Measurements from ENCODE around the gene CLDN9. TPM values are rescaled to one million over a fixed set of nuclear protein-coding genes. Genes with fewer than 3 reads are reported as not detected.

The CLDN9 gene
- total and polyA plus RNA-seq, 9 of the 15 experiments (the other 6 are each of a cell fraction or from before 2014, with no cell fraction given), result 0.12 to 0.44 (median 0.22) TPM; not detected in 4

DNA sequence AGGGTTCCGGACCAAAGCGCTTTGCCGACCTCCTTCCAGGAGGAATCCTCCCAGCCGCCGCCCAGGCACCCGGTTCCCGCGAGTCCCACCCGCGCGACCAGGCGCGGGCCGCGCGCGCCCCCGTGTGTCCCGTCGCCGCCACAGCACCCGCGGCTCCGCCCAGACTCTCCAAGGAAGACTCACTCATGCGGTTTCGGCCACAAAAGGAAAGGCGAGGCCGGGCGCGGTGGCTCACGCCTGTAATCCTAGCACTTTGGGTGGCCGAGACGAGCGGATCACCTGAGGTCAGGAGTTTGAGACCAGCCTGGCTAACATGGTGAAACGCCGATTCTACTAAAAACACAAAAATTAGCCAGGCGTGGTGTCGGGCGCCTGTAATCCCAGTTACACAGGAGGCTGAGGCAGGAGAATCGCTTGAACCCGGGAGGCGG is 29.0 kb upstream of the CLDN9 start (continued):
- TF ChIP-seq, protein P1, sequence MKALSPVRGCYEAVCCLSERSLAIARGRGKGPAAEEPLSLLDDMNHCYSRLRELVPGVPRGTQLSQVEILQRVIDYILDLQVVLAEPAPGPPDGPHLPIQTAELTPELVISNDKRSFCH (CRISPR knock-in tag; IDR thresholded peaks at IDR 0.05), result no peak
- TF ChIP-seq, protein P1 (tag; IDR thresholded peaks at IDR 0.05), result peak; percentile 29; the same call in 1 of the 2 replicates
- TF ChIP-seq MEF2D (tag; conservative IDR thresholded peaks at IDR 0.05; ENCODE audit: low read depth) (no peak), NR4A1 (CRISPR knock-in tag; IDR thresholded peaks at IDR 0.05) (no peak), NR4A1 (tag; IDR thresholded peaks at IDR 0.05) (0 out of 2 replicates have a peak, but pooled peaks have one; percentile 31), ZC3H4 (CRISPR knock-in tag; IDR thresholded peaks at IDR 0.05; ENCODE audit: borderline replicate concordance) (no peak), NFE2L1 (tag; IDR thresholded peaks at IDR 0.05; ENCODE audit: borderline replicate concordance, low read depth) (no peak), KLF1 (tag; IDR thresholded peaks at IDR 0.05) (no peak), NUFIP1 (IDR thresholded peaks at IDR 0.05; ENCODE audit: partially characterized antibody) (no peak), CBX5 (IDR thresholded peaks at IDR 0.05; ENCODE audit: borderline replicate concordance, low read depth) (no peak), PHF8 (IDR thresholded peaks at IDR 0.05; ENCODE audit: borderline replicate concordance, low read length) (no peak), BCL6 (CRISPR knock-in tag; IDR thresholded peaks at IDR 0.05) (no peak), SRSF9 (IDR thresholded peaks at IDR 0.05; ENCODE audit: borderline replicate concordance, low read depth, low read length) (no peak), STAT5A (IDR thresholded peaks at IDR 0.05; ENCODE audit: borderline replicate concordance, low read length) (no peak), LCOR (CRISPR knock-in tag; IDR thresholded peaks at IDR 0.05) (no peak), PPARD (CRISPR knock-in tag; IDR thresholded peaks at IDR 0.05) (no peak), HSF4 (CRISPR knock-in tag; IDR thresholded peaks at IDR 0.05; ENCODE audit: borderline replicate concordance) (no peak), ZNF282 (CRISPR knock-in tag; IDR thresholded peaks at IDR 0.05) (no peak), ZNF695 (CRISPR knock-in tag; IDR thresholded peaks at IDR 0.05) (no peak), DPF2 (IDR thresholded peaks at IDR 0.05) (peak; percentile 67; the same call in 1 of the 2 replicates), IRF2 (CRISPR knock-in tag; IDR thresholded peaks at IDR 0.05) (no peak), ZNF134 (CRISPR knock-in tag; conservative IDR thresholded peaks at IDR 0.05) (no peak), MAFG (tag; conservative IDR thresholded peaks at IDR 0.05) (no peak), SRSF3 (IDR thresholded peaks at IDR 0.05; ENCODE audit: insufficient read depth, low read length) (no peak), SAP30 (IDR thresholded peaks at IDR 0.05; ENCODE audit: borderline replicate concordance, insufficient read depth, low read depth, low read length, poor library complexity, severe bottlenecking) (no peak)
- TF ChIP-seq, protein P2, sequence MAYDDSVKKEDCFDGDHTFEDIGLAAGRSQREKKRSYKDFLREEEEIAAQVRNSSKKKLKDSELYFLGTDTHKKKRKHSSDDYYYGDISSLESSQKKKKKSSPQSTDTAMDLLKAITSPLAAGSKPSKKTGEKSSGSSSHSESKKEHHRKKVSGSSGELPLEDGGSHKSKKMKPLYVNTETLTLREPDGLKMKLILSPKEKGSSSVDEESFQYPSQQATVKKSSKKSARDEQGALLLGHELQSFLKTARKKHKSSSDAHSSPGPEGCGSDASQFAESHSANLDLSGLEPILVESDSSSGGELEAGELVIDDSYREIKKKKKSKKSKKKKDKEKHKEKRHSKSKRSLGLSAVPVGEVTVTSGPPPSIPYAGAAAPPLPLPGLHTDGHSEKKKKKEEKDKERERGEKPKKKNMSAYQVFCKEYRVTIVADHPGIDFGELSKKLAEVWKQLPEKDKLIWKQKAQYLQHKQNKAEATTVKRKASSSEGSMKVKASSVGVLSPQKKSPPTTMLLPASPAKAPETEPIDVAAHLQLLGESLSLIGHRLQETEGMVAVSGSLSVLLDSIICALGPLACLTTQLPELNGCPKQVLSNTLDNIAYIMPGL (CRISPR knock-in tag; IDR thresholded peaks at IDR 0.05), result no peak
- TF ChIP-seq, protein P3, sequence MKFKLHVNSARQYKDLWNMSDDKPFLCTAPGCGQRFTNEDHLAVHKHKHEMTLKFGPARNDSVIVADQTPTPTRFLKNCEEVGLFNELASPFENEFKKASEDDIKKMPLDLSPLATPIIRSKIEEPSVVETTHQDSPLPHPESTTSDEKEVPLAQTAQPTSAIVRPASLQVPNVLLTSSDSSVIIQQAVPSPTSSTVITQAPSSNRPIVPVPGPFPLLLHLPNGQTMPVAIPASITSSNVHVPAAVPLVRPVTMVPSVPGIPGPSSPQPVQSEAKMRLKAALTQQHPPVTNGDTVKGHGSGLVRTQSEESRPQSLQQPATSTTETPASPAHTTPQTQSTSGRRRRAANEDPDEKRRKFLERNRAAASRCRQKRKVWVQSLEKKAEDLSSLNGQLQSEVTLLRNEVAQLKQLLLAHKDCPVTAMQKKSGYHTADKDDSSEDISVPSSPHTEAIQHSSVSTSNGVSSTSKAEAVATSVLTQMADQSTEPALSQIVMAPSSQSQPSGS (CRISPR knock-in tag; IDR thresholded peaks at IDR 0.05), result no peak
- TF ChIP-seq, protein P4, sequence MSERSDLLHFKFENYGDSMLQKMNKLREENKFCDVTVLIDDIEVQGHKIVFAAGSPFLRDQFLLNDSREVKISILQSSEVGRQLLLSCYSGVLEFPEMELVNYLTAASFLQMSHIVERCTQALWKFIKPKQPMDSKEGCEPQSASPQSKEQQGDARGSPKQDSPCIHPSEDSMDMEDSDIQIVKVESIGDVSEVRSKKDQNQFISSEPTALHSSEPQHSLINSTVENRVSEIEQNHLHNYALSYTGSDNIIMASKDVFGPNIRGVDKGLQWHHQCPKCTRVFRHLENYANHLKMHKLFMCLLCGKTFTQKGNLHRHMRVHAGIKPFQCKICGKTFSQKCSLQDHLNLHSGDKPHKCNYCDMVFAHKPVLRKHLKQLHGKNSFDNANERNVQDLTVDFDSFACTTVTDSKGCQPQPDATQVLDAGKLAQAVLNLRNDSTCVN (CRISPR knock-in tag; IDR thresholded peaks at IDR 0.05), result no peak
